Neural progenitor cell (in vitro differentiated cells): ENCODE measurements around the gene CHRNG.

ENCODE experiments used
- EZH2 ChIP-seq: fragments of 200-600 bp; sonication (generic); IDR thresholded peaks from 2 replicates; pipeline ENCODE4 v1.6.1; 2017; ENCODE audit warnings: antibody characterized with exemption, mild to moderate bottlenecking, moderate library complexity
- EZH2phosphoT487 ChIP-seq: fragments of 200-600 bp; sonication (generic); IDR thresholded peaks from 2 replicates; pipeline ENCODE4 v1.6.1; 2017; ENCODE audit warnings: antibody characterized with exemption
- TF ChIP-seq, protein P1 (sequence below): fragments of 200-600 bp; sonication (generic); IDR thresholded peaks from 2 replicates; pipeline ENCODE4 v1.5.1; 2017; ENCODE audit warnings: antibody characterized with exemption, mild to moderate bottlenecking

- TF ChIP-seq EZH2 (no peak), EZH2phosphoT487 (no peak)
- TF ChIP-seq, protein P1, sequence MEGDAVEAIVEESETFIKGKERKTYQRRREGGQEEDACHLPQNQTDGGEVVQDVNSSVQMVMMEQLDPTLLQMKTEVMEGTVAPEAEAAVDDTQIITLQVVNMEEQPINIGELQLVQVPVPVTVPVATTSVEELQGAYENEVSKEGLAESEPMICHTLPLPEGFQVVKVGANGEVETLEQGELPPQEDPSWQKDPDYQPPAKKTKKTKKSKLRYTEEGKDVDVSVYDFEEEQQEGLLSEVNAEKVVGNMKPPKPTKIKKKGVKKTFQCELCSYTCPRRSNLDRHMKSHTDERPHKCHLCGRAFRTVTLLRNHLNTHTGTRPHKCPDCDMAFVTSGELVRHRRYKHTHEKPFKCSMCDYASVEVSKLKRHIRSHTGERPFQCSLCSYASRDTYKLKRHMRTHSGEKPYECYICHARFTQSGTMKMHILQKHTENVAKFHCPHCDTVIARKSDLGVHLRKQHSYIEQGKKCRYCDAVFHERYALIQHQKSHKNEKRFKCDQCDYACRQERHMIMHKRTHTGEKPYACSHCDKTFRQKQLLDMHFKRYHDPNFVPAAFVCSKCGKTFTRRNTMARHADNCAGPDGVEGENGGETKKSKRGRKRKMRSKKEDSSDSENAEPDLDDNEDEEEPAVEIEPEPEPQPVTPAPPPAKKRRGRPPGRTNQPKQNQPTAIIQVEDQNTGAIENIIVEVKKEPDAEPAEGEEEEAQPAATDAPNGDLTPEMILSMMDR: no peak
These were observed 54.5 kb downstream of the CHRNG start for GRCh38 chr2:232593982-232594381.
